Liver (tissue), 9 donors: ENCODE measurements around the gene TNFSF4. TPM values are rescaled to one million over a fixed set of nuclear protein-coding genes. Genes with fewer than 3 reads are reported as not detected.

ENCODE experiments used
- DNase-seq: peaks from one replicate; pipeline ENCODE4 v3.0.0-alpha.2; 2017; ENCODE audit warnings: low spot score
- H3K27ac ChIP-seq, 2 donors: one replicate each; pipeline ENCODE4 v1.7.0; 2013; ENCODE audit warnings: inconsistent platforms in 2 of 2, low read length in 2 of 2, control low read depth in 1 of 2, low read depth in 1 of 2, mild to moderate bottlenecking in 1 of 2
- H3K27me3 ChIP-seq, 4 donors: one replicate each; pipeline versions ENCODE4 v1.6.1 to v1.7.0; 2013; ENCODE audit warnings: low read length in 3 of 4, inconsistent platforms in 1 of 4, mild to moderate bottlenecking in 1 of 4, moderate library complexity in 1 of 4; ENCODE audit not compliant: control insufficient read depth in 4 of 4, insufficient read depth in 4 of 4
- H3K36me3 ChIP-seq, 4 donors: one replicate each; pipeline versions ENCODE4 v1.6.1 to v1.7.0; 2013; ENCODE audit warnings: low read length in 3 of 4, mild to moderate bottlenecking in 3 of 4, low read depth in 1 of 4, moderate library complexity in 1 of 4; ENCODE audit not compliant: control insufficient read depth in 4 of 4, insufficient read depth in 3 of 4
- H3K4me1 ChIP-seq, 4 donors: one replicate each; pipeline versions ENCODE4 v1.6.1 to v1.7.0; 2013; ENCODE audit warnings: low read length in 3 of 4, mild to moderate bottlenecking in 3 of 4, moderate library complexity in 1 of 4; ENCODE audit not compliant: control insufficient read depth in 4 of 4, insufficient read depth in 4 of 4
- H3K4me3 ChIP-seq, 3 donors: one replicate each; pipeline versions ENCODE4 v1.6.1 to v1.7.0; 2013; ENCODE audit warnings: low read length in 3 of 3, control low read depth in 1 of 3, low read depth in 1 of 3, mild to moderate bottlenecking in 1 of 3
- H3K9ac ChIP-seq, 2 donors: one replicate each; pipeline ENCODE4 v1.7.0; 2013; ENCODE audit warnings: low read length in 2 of 2, mild to moderate bottlenecking in 2 of 2, moderate library complexity in 2 of 2, control low read depth in 1 of 2, low read depth in 1 of 2
- H3K9me3 ChIP-seq, 4 donors: one replicate each; pipeline versions ENCODE4 v1.6.1 to v1.7.0; 2013; ENCODE audit warnings: low read length in 3 of 4; ENCODE audit not compliant: control insufficient read depth in 4 of 4
- EGR1 ChIP-seq, 2 donors: IDR thresholded peaks; 2 replicates each; pipeline ENCODE4 v1.6.1; 2016 to 2018; ENCODE audit warnings: antibody characterized with exemption in 2 of 2, low read depth in 2 of 2
- FOXA1 ChIP-seq: IDR thresholded peaks from 2 replicates; pipeline ENCODE4 v1.6.1; 2016; ENCODE audit warnings: antibody characterized with exemption
- FOXA2 ChIP-seq: IDR thresholded peaks from 2 replicates; pipeline ENCODE4 v1.6.1; 2016; ENCODE audit warnings: antibody characterized with exemption
- GABPA ChIP-seq, 2 donors: IDR thresholded peaks in 1 of 2; conservative IDR thresholded peaks in 1 of 2; 2 replicates each; pipeline ENCODE4 v1.6.1; 2016; ENCODE audit warnings: antibody characterized with exemption in 2 of 2, mild to moderate bottlenecking in 1 of 2, moderate library complexity in 1 of 2
- HNF4G ChIP-seq: IDR thresholded peaks from 2 replicates; pipeline ENCODE4 v1.6.1; 2016; ENCODE audit warnings: antibody characterized with exemption
- JUND ChIP-seq, 2 donors: IDR thresholded peaks; 2 replicates each; pipeline ENCODE4 v1.6.1; 2016; ENCODE audit warnings: antibody characterized with exemption in 2 of 2
- RAD21 ChIP-seq, 2 donors: IDR thresholded peaks; 2 replicates each; pipeline ENCODE4 v1.6.1; 2016; ENCODE audit warnings: antibody characterized with exemption in 2 of 2, mild to moderate bottlenecking in 2 of 2
- RXRA ChIP-seq, 2 donors: IDR thresholded peaks; 2 replicates each; pipeline ENCODE4 v1.6.1; 2017 to 2018; ENCODE audit warnings: antibody characterized with exemption in 2 of 2, mild to moderate bottlenecking in 1 of 2
- TAF1 ChIP-seq: conservative IDR thresholded peaks from 2 replicates; pipeline ENCODE4 v1.6.1; 2016; ENCODE audit warnings: antibody characterized with exemption, mild to moderate bottlenecking
- YY1 ChIP-seq: IDR thresholded peaks from 2 replicates; pipeline ENCODE4 v1.6.1; 2016; ENCODE audit warnings: antibody characterized with exemption, mild to moderate bottlenecking
- WGBS: extraction: QIAGEN DNeasy Blood & Tissue Kit; methylation state at CpG from one replicate; pipeline ENCODE4 v1.1.7; 2013; 5-methylcytosine and 5-hydroxymethylcytosine counted together
- polyA plus RNA-seq, 2 donors: library from polyadenylated mRNA; stranded (reverse) in 1 of 2; unstranded in 1 of 2; fragments of 200-250 nt in 1 of 2; fragments of >200 nt in 1 of 2; fragmentation: Nextera tagmentation in 1 of 2; extraction: Ambion mirVana in 1 of 2; gene quantifications; one replicate each; pipeline versions ENCODE4 v1.2.1 to v1.2.3, GENCODE V29; 2013 to 2015
- total RNA-seq, 2 donors: library from RNA; depleted of rRNA; stranded (reverse); fragments of >200 nt; gene quantifications; one replicate each; pipeline ENCODE4 v1.2.3, GENCODE V29; 2014
- TF ChIP-seq, protein P1 (sequence below): IDR thresholded peaks from 2 replicates; pipeline ENCODE4 v1.6.1; 2016; ENCODE audit warnings: antibody characterized with exemption
- TF ChIP-seq, protein P2 (sequence below): fragments of 150-350 bp; IDR thresholded peaks from 2 replicates; pipeline ENCODE4 v1.5.1; 2017; ENCODE audit warnings: improper control_type of control experiment, low read depth, low read length; ENCODE audit not compliant: missing input control
- donor health status: healthy.
- donor health status: healthy.
- donor health status: healthy.
- donor health status: healthy.
- donor health status: healthy.

The TNFSF4 gene, protein sequence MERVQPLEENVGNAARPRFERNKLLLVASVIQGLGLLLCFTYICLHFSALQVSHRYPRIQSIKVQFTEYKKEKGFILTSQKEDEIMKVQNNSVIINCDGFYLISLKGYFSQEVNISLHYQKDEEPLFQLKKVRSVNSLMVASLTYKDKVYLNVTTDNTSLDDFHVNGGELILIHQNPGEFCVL
- total RNA-seq, result 1 to 10 TPM in 1 of 2 donors, under 1 TPM in 1; 0.59 to 2.1 TPM
- under 1 TPM; 0.18 to 0.32 TPM for polyA plus RNA-seq

DNA sequence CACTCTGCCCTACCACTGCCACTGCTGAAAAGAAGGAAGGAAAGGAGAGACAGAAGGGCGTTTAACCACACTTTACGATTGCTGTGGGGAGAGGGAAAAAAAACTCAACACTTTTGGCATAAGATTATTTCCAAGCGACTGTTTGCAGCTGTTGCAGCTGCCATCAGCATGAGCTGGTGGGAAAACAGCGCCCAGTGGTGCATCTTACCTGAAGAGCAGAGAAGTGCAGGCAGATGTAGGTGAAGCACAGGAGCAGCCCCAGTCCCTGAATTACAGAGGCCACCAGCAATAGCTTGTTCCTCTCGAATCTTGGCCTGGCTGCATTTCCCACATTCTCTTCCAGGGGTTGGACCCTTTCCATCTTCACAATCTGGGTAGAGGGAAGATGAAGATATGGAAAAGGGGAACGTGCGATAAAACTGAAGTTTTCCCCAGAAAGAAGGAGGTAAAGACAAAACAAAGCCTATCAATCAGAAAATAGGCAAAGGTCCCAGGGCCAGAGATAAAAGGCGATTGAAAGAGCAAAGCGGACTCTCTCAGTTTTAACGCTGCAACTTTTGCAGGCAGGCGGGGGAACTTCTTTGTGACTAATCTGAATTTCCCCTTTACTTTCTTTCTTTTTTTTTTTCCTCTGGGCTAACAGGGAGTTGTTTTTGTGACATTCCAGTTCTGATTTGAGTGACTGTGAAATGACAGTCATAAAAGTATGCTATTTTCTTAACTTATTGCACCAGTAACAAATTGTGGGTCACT is at the start of gene TNFSF4:
Gene TNFSF4 (minus strand): TSS at position 516 of the 753 bp plus-strand sequence. CDS start 155 bp downstream, at position 361.
- no peaks in the 10 kb centered on the region for H3K27me3 ChIP-seq
- peaks cover 0 to 4% (median 2%) of the 10 kb centered on the region in 4 donors for H3K4me1 ChIP-seq
- no peak for DNase-seq
- H3K27ac ChIP-seq, result no peak within 1 kb of the TSS
- no peaks in the 10 kb centered on the region for H3K9me3 ChIP-seq
- no peak within 1 kb of the TSS for H3K9ac ChIP-seq
- H3K4me3 ChIP-seq, result no peak within 1 kb of the TSS
- no peaks in the 10 kb centered on the region for H3K36me3 ChIP-seq
- 62% methylated on average over 11 of the region's 11 CpGs for WGBS
- TF ChIP-seq, protein P1, sequence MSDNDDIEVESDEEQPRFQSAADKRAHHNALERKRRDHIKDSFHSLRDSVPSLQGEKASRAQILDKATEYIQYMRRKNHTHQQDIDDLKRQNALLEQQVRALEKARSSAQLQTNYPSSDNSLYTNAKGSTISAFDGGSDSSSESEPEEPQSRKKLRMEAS, result no peak
- TF ChIP-seq, protein P2, sequence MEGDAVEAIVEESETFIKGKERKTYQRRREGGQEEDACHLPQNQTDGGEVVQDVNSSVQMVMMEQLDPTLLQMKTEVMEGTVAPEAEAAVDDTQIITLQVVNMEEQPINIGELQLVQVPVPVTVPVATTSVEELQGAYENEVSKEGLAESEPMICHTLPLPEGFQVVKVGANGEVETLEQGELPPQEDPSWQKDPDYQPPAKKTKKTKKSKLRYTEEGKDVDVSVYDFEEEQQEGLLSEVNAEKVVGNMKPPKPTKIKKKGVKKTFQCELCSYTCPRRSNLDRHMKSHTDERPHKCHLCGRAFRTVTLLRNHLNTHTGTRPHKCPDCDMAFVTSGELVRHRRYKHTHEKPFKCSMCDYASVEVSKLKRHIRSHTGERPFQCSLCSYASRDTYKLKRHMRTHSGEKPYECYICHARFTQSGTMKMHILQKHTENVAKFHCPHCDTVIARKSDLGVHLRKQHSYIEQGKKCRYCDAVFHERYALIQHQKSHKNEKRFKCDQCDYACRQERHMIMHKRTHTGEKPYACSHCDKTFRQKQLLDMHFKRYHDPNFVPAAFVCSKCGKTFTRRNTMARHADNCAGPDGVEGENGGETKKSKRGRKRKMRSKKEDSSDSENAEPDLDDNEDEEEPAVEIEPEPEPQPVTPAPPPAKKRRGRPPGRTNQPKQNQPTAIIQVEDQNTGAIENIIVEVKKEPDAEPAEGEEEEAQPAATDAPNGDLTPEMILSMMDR, result no peak
- TF ChIP-seq JUND (IDR thresholded peaks at IDR 0.05), result no peak
- no peak for TF ChIP-seq EGR1 (IDR thresholded peaks at IDR 0.05; ENCODE audit: low read depth in 2 of 2)
- no peak for TF ChIP-seq TAF1
- no peak for TF ChIP-seq RXRA (IDR thresholded peaks at IDR 0.05)
- no peak for TF ChIP-seq RAD21 (IDR thresholded peaks at IDR 0.05)
- TF ChIP-seq HNF4G, result no peak
- TF ChIP-seq GABPA (IDR thresholded peaks at IDR 0.05 in 1 of 2, conservative IDR thresholded peaks at IDR 0.05 in 1 of 2), result no peak
- no peak for TF ChIP-seq YY1
- TF ChIP-seq FOXA1, result no peak
- TF ChIP-seq FOXA2, result no peak

DNA sequence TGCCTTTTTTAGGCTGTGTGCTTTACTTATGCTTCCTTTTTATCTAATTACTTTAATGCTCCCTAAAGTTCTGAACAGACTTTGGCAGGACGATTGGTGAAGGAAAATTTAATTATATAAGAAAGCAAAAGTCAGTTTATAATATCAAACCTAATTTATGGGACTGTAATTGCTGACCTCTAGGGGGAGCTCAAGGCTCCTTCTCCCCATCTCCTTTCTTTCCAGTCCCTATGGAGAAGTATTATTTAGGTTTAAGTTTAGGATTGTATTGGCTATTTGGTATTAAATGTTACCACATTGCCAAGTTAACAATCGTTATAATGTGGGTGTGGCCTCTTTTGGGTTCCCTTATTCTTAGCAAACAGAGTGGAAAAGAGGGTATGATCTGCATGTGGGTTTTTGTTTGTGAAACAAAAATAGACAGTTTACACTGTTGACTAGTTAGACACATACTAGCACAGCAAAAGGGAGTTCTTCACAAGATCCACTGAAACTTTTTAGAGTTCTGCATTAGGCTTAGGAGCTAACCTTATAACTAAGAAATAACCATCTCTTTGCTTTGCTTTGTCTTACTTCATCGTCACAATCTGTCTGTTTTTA is 48.2 kb upstream of the TNFSF4 start:
- Histone ChIP-seq H3K36me3 (no peaks in the 10 kb centered on the region), H3K27ac (no peak overlapping the region), H3K9ac (no peak overlapping the region), H3K4me1 (no peaks in the 10 kb centered on the region), H3K27me3 (no peaks in the 10 kb centered on the region), H3K4me3 (no peak overlapping the region), H3K9me3 (no peaks in the 10 kb centered on the region)
- WGBS, result 41% methylated on average over 3 of the region's 3 CpGs
- no peak for DNase-seq
- TF ChIP-seq RAD21 (IDR thresholded peaks at IDR 0.05) (peak; percentile 62 to 67), HNF4G (no peak)
- TF ChIP-seq, protein P2, result peak; percentile 43
